Fibroblast of lung (primary cell): ENCODE data around the gene TBXA2R. TPM values are rescaled to one million over a fixed set of nuclear protein-coding genes. Genes with fewer than 3 reads are reported as not detected.

Source experiments
- DNase-seq, 2 donors: peaks; one replicate each; pipeline versions ENCODE4 v3.0.0 to v3.0.0-alpha.2; 2010; ENCODE audit warnings: low read depth in 2 of 2
- H2AFZ ChIP-seq: 2 replicates; pipeline ENCODE4 v1.5.1; 2012; ENCODE audit warnings: low read length, control low read depth, inconsistent platforms
- H3K27ac ChIP-seq: 2 replicates; pipeline ENCODE4 v1.5.1; 2011; ENCODE audit warnings: low read length, control low read depth; ENCODE audit not compliant: insufficient read depth
- H3K27me3 ChIP-seq: 2 replicates; pipeline ENCODE4 v1.5.1; 2011; ENCODE audit warnings: mild to moderate bottlenecking, low read length; ENCODE audit not compliant: control insufficient read depth, insufficient read depth
- H3K36me3 ChIP-seq: 2 replicates; pipeline ENCODE4 v1.5.1; 2011; ENCODE audit warnings: low read length; ENCODE audit not compliant: control insufficient read depth, insufficient read depth
- H3K4me1 ChIP-seq: 2 replicates; pipeline ENCODE4 v1.5.1; 2011; ENCODE audit warnings: low read length; ENCODE audit not compliant: control insufficient read depth, insufficient read depth; ENCODE audit errors: extremely low read depth
- H3K4me2 ChIP-seq: 2 replicates; pipeline ENCODE4 v1.5.1; 2011; ENCODE audit warnings: low read length, control low read depth; ENCODE audit not compliant: insufficient read depth; ENCODE audit errors: extremely low read depth
- H3K4me3 ChIP-seq, 4 experiments: fragments of 200-600 bp in 1 of 4; sonication (generic) in 1 of 4; replicated peaks in 1 of 4; 2 replicates each; pipeline ENCODE4 v1.5.1; 2011 to 2016; ENCODE audit warnings: low read length in 4 of 4, low read depth in 3 of 4, mild to moderate bottlenecking in 3 of 4, control low read depth in 2 of 4, inconsistent platforms in 1 of 4, mixed read lengths in 1 of 4; ENCODE audit not compliant: insufficient read depth in 1 of 4; ENCODE audit errors: control extremely low read depth in 1 of 4
- H3K79me2 ChIP-seq: 2 replicates; pipeline ENCODE4 v1.5.1; 2012; ENCODE audit warnings: mild to moderate bottlenecking, low read length, inconsistent platforms; ENCODE audit not compliant: control insufficient read depth, insufficient read depth
- H3K9ac ChIP-seq: 2 replicates; pipeline ENCODE4 v1.5.1; 2011; ENCODE audit warnings: mild to moderate bottlenecking, low read length, control low read depth; ENCODE audit not compliant: insufficient read depth
- H3K9me3 ChIP-seq: 2 replicates; pipeline ENCODE4 v1.5.1; 2012; ENCODE audit warnings: low read depth, low read length; ENCODE audit not compliant: control insufficient read depth, insufficient read depth
- H4K20me1 ChIP-seq: 2 replicates; pipeline ENCODE4 v1.5.1; 2011; ENCODE audit warnings: low read length; ENCODE audit not compliant: control insufficient read depth, insufficient read depth; ENCODE audit errors: extremely low read depth
- EZH2 ChIP-seq: IDR thresholded peaks from 2 replicates; pipeline ENCODE4 v1.5.1; 2012; ENCODE audit warnings: low read length, control low read depth, mild to moderate bottlenecking; ENCODE audit errors: missing control alignments
- polyA plus RNA-seq, 2 donors: library from polyadenylated mRNA; depleted of rRNA in 1 of 2; stranded (reverse) in 1 of 2; unstranded in 1 of 2; fragments of >200 nt; gene quantifications; 2 replicates each; pipeline ENCODE4 v1.2.1, GENCODE V29; 2011 to 2012; ENCODE audit warnings: missing spikeins in 1 of 2
- total RNA-seq: library from RNA; depleted of rRNA; stranded (reverse); fragments of >200 nt; gene quantifications from 2 replicates; pipeline ENCODE4 v1.2.1, GENCODE V29; 2014
- TF ChIP-seq, protein P1 (sequence below), 2 donors: IDR thresholded peaks in 1 of 2; conservative IDR thresholded peaks in 1 of 2; 1 replicate in 1 of 2; 2 replicates in 1 of 2; pipeline ENCODE4 v1.5.1; 2011 to 2012; ENCODE audit warnings: low read length in 2 of 2, control low read depth in 1 of 2, inconsistent platforms in 1 of 2, low read depth in 1 of 2, mild to moderate bottlenecking in 1 of 2

Gene TBXA2R
- total and polyA plus RNA-seq, 2 donors (not counting 1 experiment from before 2014, with no cell fraction given), result 1.3 to 1.8 TPM

DNA sequence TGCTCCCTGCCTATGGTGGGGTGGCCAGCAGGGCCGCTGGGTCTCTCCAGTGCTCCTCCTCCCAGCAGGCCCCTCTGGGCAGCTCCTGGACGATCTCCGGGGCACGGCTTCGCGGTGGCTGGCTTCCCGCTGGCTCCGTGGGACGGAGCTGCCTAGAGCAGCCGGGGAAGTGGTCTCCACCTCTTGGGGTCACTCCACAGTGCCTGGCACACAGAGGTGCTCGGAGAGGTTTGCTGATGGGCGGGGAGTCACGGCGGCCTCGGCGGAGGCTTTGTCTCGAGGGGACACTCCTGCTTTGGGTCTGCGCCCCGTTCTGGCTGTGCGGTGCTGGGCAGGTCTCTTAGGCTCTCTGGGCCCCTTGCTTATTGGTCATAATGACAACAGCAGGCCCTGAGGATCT lies 29.8 kb upstream of the TBXA2R start:
- TF ChIP-seq EZH2, result no peak
- TF ChIP-seq, protein P1, sequence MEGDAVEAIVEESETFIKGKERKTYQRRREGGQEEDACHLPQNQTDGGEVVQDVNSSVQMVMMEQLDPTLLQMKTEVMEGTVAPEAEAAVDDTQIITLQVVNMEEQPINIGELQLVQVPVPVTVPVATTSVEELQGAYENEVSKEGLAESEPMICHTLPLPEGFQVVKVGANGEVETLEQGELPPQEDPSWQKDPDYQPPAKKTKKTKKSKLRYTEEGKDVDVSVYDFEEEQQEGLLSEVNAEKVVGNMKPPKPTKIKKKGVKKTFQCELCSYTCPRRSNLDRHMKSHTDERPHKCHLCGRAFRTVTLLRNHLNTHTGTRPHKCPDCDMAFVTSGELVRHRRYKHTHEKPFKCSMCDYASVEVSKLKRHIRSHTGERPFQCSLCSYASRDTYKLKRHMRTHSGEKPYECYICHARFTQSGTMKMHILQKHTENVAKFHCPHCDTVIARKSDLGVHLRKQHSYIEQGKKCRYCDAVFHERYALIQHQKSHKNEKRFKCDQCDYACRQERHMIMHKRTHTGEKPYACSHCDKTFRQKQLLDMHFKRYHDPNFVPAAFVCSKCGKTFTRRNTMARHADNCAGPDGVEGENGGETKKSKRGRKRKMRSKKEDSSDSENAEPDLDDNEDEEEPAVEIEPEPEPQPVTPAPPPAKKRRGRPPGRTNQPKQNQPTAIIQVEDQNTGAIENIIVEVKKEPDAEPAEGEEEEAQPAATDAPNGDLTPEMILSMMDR (conservative IDR thresholded peaks at IDR 0.05 in 1 of 2, IDR thresholded peaks at IDR 0.05 in 1 of 2; ENCODE audit: low read depth in 1 of 2, low read length in 2 of 2), result no peak
- Histone ChIP-seq H2AFZ (no peak overlapping the region), H3K9me3 (no peaks in the 10 kb centered on the region), H3K79me2 (no peaks in the 10 kb centered on the region), H4K20me1 (no peaks in the 10 kb centered on the region), H3K9ac (no peak overlapping the region), H3K36me3 (peaks cover 12% of the 10 kb centered on the region), H3K4me2 (no peak overlapping the region), H3K4me3 (no peak overlapping the region), H3K27ac (no peak overlapping the region), H3K4me1 (no peaks in the 10 kb centered on the region), H3K27me3 (no peaks in the 10 kb centered on the region)
- no peak for DNase-seq

DNA sequence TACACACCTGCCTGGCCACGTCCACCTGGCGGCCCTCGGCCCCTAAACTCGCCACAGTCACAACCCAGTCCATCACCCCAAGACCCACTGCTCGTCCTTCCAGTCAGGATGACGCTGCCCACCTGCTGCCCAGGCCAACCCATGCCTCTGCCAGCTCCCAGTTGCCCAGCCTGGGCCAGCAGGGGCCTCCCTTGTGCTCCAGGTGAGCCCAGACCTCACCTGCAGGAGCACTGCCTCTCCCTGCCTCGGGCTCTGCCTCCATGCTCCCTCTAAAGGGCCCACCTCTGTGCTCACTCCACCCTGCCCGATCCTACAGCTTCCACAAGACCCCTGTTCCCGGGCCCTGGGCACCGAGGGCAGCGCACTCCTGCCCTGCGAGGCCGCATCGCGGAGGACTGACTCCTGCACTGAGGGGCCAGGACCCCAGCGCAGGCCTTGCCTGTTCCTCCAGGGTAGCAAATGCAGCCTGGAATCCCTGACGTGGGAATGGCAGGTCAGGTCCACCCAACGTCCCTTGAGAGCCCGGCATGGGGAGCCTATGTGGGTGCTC lies 27.9 kb upstream of the TBXA2R start:
- no peak overlapping the region for H3K4me2 ChIP-seq
- no peaks in the 10 kb centered on the region for H3K9me3 ChIP-seq
- peaks cover 13% of the 10 kb centered on the region for H3K36me3 ChIP-seq
- no peak for DNase-seq
- no peaks in the 10 kb centered on the region for H3K27me3 ChIP-seq
- no peaks in the 10 kb centered on the region for H3K4me1 ChIP-seq
- TF ChIP-seq, protein P1 (conservative IDR thresholded peaks at IDR 0.05 in 1 of 2, IDR thresholded peaks at IDR 0.05 in 1 of 2; ENCODE audit: low read depth in 1 of 2, low read length in 2 of 2), result no peak
- TF ChIP-seq EZH2, result no peak
- H3K27ac ChIP-seq, result no peak overlapping the region
- no peaks in the 10 kb centered on the region for H3K79me2 ChIP-seq
- H3K9ac ChIP-seq, result no peak overlapping the region
- H2AFZ ChIP-seq, result no peak overlapping the region
- H4K20me1 ChIP-seq, result no peaks in the 10 kb centered on the region
- H3K4me3 ChIP-seq, result no peak overlapping the region

DNA sequence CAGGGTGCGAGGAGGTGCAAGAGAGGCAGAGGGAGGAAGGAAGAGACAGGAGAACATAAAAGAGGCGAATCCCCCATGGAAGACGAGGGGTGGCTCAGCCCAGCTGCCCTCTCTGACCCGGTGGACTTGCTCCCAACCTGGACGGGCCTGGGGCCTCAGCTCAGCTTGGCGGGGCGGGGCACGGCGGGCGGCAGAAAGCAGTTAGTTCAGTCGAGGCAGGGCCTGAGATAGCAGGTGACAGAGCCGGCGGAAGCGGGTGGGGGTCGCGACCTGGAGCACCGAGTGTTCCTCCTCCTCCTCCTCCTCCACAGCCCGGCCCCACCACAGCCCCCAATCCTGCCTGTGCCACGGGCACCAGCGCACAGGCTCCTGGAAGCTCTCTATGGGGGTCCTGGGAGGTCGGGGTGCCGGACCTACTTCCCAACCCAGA lies 26.9 kb upstream of the TBXA2R start:
- no peaks in the 10 kb centered on the region for H3K79me2 ChIP-seq
- H3K9ac ChIP-seq, result no peak overlapping the region
- H3K36me3 ChIP-seq, result peaks cover 10% of the 10 kb centered on the region
- no peaks in the 10 kb centered on the region for H3K27me3 ChIP-seq
- H3K9me3 ChIP-seq, result no peaks in the 10 kb centered on the region
- no peak overlapping the region for H3K4me3 ChIP-seq
- H2AFZ ChIP-seq, result no peak overlapping the region
- TF ChIP-seq, protein P1 (conservative IDR thresholded peaks at IDR 0.05 in 1 of 2, IDR thresholded peaks at IDR 0.05 in 1 of 2; ENCODE audit: low read depth in 1 of 2, low read length in 2 of 2), result no peak
- no peak for TF ChIP-seq EZH2
- H3K4me1 ChIP-seq, result no peaks in the 10 kb centered on the region
- no peaks in the 10 kb centered on the region for H4K20me1 ChIP-seq
- H3K4me2 ChIP-seq, result no peak overlapping the region
- H3K27ac ChIP-seq, result no peak overlapping the region
- no peak for DNase-seq
